ENCODE measurements around the gene POR.

Gene POR

GRCh38 chr7:75980430-75981202, 65.7 kb downstream of the POR start:
- no peaks in the 10 kb centered on the region for H3K4me1 ChIP-seq (ENCODE audit: insufficient read depth, low read length, poor library complexity, severe bottlenecking)
- H4K20me1 ChIP-seq (ENCODE audit: insufficient read depth, low read length, poor library complexity, severe bottlenecking): no peaks in the 10 kb centered on the region
- no peaks in the 10 kb centered on the region for H3K9me3 ChIP-seq (ENCODE audit: insufficient read depth, low read depth, low read length)
- no peak overlapping the region for H3K9ac ChIP-seq (ENCODE audit: low read depth, low read length, poor library complexity, severe bottlenecking)
- TF ChIP-seq CTCF (conservative IDR thresholded peaks at IDR 0.05; ENCODE audit: low read length) (no peak), EZH2phosphoT487 (IDR thresholded peaks at IDR 0.05; ENCODE audit: borderline replicate concordance) (no peak)
- no peaks in the 10 kb centered on the region for H3K9me2 ChIP-seq (replicated peaks; ENCODE audit: low read depth, low read length)
- H2AFZ ChIP-seq (ENCODE audit: low read length): no peak overlapping the region
- H3K4me3 ChIP-seq (ENCODE audit: low read length, poor library complexity, severe bottlenecking): no peak overlapping the region
- H3F3A ChIP-seq (ENCODE audit: low read depth): no peaks in the 10 kb centered on the region
- H3K27me3 ChIP-seq (ENCODE audit: insufficient read depth, low read length, poor library complexity, severe bottlenecking): no peaks in the 10 kb centered on the region
- no peaks in the 10 kb centered on the region for H3K79me2 ChIP-seq (ENCODE audit: insufficient read depth, low read length)
- no peak overlapping the region for H3K4me2 ChIP-seq (ENCODE audit: low read depth, low read length, poor library complexity, severe bottlenecking)
- peaks cover 17% of the 10 kb centered on the region; the same call in 1 of the 2 replicates for H3K36me3 ChIP-seq (ENCODE audit: insufficient read depth, low read length)

GRCh38 chr7:75981203-75981452, 66.2 kb downstream of the POR start:
- no peaks in the 10 kb centered on the region for H3K27me3 ChIP-seq (ENCODE audit: insufficient read depth, low read length, poor library complexity, severe bottlenecking)
- H3K79me2 ChIP-seq (ENCODE audit: insufficient read depth, low read length): no peaks in the 10 kb centered on the region
- H3K9me3 ChIP-seq (ENCODE audit: insufficient read depth, low read depth, low read length): no peaks in the 10 kb centered on the region
- H2AFZ ChIP-seq (ENCODE audit: low read length): no peak overlapping the region
- H3F3A ChIP-seq (ENCODE audit: low read depth): no peaks in the 10 kb centered on the region
- no peak for TF ChIP-seq CTCF (conservative IDR thresholded peaks at IDR 0.05; ENCODE audit: low read length)
- no peak for TF ChIP-seq EZH2phosphoT487 (IDR thresholded peaks at IDR 0.05; ENCODE audit: borderline replicate concordance)
- no peaks in the 10 kb centered on the region for H4K20me1 ChIP-seq (ENCODE audit: insufficient read depth, low read length, poor library complexity, severe bottlenecking)
- no peak overlapping the region for H3K4me3 ChIP-seq (ENCODE audit: low read length, poor library complexity, severe bottlenecking)
- no peak overlapping the region for H3K4me2 ChIP-seq (ENCODE audit: low read depth, low read length, poor library complexity, severe bottlenecking)
- H3K9me2 ChIP-seq (replicated peaks; ENCODE audit: low read depth, low read length): no peaks in the 10 kb centered on the region
- H3K4me1 ChIP-seq (ENCODE audit: insufficient read depth, low read length, poor library complexity, severe bottlenecking): no peaks in the 10 kb centered on the region
- H3K36me3 ChIP-seq (ENCODE audit: insufficient read depth, low read length): peaks cover 19% of the 10 kb centered on the region; the same call in 1 of the 2 replicates
- no peak overlapping the region for H3K9ac ChIP-seq (ENCODE audit: low read depth, low read length, poor library complexity, severe bottlenecking)

- H3K4me1 ChIP-seq (ENCODE audit: insufficient read depth, low read length, poor library complexity, severe bottlenecking): no peaks in the 10 kb centered on the region
- no peaks in the 10 kb centered on the region for H3K79me2 ChIP-seq (ENCODE audit: insufficient read depth, low read length)
- H3K27me3 ChIP-seq (ENCODE audit: insufficient read depth, low read length, poor library complexity, severe bottlenecking): no peaks in the 10 kb centered on the region
- TF ChIP-seq CTCF (conservative IDR thresholded peaks at IDR 0.05; ENCODE audit: low read length) (no peak), EZH2phosphoT487 (IDR thresholded peaks at IDR 0.05; ENCODE audit: borderline replicate concordance) (no peak)
- no peak overlapping the region for H3K9ac ChIP-seq (ENCODE audit: low read depth, low read length, poor library complexity, severe bottlenecking)
- H3K4me3 ChIP-seq (ENCODE audit: low read length, poor library complexity, severe bottlenecking): no peak overlapping the region
- H3K4me2 ChIP-seq (ENCODE audit: low read depth, low read length, poor library complexity, severe bottlenecking): no peak overlapping the region
- peaks cover 25% of the 10 kb centered on the region; the same call in 1 of the 2 replicates for H3K36me3 ChIP-seq (ENCODE audit: insufficient read depth, low read length)
- H4K20me1 ChIP-seq (ENCODE audit: insufficient read depth, low read length, poor library complexity, severe bottlenecking): no peaks in the 10 kb centered on the region
- no peak overlapping the region for H2AFZ ChIP-seq (ENCODE audit: low read length)
- H3F3A ChIP-seq (ENCODE audit: low read depth): no peaks in the 10 kb centered on the region
- H3K9me2 ChIP-seq (replicated peaks; ENCODE audit: low read depth, low read length): no peaks in the 10 kb centered on the region
- no peaks in the 10 kb centered on the region for H3K9me3 ChIP-seq (ENCODE audit: insufficient read depth, low read depth, low read length)
Measured at GRCh38 chr7:75981453-75982305, 66.7 kb downstream of the POR start.

Data from Loucy (cell line).